Measurements from ENCODE around the gene EFHD1. TPM values are rescaled to one million over a fixed set of nuclear protein-coding genes. Genes with fewer than 3 reads are reported as not detected.

The EFHD1 gene
- total RNA-seq, 1 donor from 2014 or later = 16.6 TPM

DNA sequence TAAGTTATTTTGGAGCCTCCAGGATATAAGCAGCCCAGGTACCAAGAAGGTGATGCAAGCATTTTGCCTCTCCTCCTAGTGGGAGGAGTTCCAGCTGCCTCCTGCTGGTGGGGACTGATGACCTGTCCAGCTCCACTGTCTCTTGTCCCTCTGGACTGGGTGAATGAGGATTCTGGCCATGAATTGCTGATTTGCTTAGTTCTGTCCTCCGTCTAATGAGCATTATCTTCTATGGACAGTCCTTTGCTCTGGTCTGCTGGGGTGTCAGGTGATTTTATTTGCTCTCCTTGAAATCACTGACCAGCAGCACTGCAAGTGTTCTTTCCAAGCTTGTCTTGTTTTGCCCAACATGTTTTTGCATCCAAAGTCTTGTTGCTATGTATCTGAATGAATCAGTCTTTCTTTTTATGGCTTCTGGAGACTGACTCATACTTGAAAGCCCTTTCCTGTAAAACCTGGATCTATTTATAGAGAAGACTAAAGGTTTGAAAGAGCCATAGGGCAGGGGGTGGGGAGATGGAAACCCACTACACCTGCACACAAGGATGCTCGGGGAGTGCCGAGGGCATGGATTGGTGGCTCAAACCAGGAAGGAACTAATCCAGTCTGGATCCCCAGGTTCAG lies 40.5 kb upstream of the EFHD1 start:
- TF ChIP-seq, protein P1, sequence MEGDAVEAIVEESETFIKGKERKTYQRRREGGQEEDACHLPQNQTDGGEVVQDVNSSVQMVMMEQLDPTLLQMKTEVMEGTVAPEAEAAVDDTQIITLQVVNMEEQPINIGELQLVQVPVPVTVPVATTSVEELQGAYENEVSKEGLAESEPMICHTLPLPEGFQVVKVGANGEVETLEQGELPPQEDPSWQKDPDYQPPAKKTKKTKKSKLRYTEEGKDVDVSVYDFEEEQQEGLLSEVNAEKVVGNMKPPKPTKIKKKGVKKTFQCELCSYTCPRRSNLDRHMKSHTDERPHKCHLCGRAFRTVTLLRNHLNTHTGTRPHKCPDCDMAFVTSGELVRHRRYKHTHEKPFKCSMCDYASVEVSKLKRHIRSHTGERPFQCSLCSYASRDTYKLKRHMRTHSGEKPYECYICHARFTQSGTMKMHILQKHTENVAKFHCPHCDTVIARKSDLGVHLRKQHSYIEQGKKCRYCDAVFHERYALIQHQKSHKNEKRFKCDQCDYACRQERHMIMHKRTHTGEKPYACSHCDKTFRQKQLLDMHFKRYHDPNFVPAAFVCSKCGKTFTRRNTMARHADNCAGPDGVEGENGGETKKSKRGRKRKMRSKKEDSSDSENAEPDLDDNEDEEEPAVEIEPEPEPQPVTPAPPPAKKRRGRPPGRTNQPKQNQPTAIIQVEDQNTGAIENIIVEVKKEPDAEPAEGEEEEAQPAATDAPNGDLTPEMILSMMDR (conservative IDR thresholded peaks at IDR 0.05; ENCODE audit: low read depth, low read length) = peak; percentile 43
- peak; percentile 95 for DNase-seq (ENCODE audit: low read depth)
- H3K4me3 ChIP-seq (ENCODE audit: low read depth, low read length) = no peak overlapping the region

DNA sequence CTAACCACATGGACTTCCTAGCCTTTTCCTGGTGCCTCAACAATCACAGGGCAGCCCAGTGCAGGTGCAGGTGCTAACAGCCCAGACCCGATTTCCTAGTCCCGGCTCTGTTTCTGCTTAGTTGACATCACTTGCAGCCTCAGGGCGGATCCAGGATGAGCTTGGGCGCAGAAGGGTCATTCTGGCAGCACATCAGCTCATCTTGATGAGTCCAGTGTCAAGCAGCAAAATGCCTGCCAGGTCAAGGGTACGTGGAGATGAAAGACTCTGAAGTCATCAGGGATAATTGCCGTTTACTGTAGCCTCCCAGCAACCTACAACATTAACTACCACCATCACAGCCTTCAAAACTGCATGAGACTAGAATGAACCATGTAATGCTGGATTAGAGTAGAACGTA lies 39.4 kb upstream of the EFHD1 start:
- TF ChIP-seq, protein P1 (conservative IDR thresholded peaks at IDR 0.05; ENCODE audit: low read depth, low read length) = no peak
- H3K4me3 ChIP-seq (ENCODE audit: low read depth, low read length) = no peak overlapping the region

DNA sequence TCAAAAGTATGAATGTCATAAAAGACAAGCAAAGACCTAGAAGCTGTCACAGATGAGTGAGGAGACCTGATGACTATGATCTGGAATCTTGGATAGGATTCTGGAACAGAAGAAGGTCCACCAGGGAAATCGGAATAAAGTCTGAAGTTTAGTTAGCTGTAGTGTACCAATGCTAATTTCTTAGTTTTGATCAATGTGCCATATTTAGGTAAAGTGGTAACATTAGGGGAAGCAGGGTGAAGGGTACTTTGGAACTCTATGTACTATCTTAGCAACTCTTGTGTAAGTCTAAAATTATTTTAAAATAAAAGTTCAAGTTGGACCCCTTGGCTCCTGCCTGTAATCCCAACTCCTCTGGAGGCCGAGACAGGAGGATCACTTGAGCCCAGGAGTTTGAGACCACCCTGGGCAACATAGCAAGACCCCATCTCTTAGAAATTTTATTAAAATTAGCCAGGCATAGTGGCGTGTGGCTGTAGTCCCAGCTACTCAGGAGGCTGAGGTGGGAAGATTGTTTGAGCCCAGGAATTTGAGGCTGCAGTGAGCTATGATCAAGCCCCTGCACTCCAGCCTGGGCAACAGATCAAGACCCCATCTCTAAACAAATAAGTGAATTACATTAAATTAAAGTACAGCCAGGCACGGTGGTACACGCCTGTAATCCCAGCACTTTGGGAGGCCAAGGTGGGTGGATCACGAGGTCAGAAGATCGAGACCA lies 35.9 kb upstream of the EFHD1 start:
- H3K4me3 ChIP-seq (ENCODE audit: low read depth, low read length) = no peak overlapping the region
- no peak for DNase-seq (ENCODE audit: low read depth)
- TF ChIP-seq, protein P1 (conservative IDR thresholded peaks at IDR 0.05; ENCODE audit: low read depth, low read length) = no peak

More for the DNA sequence above, 39.4 kb upstream of the EFHD1 start:
- no peak for DNase-seq (ENCODE audit: low read depth)

DNA sequence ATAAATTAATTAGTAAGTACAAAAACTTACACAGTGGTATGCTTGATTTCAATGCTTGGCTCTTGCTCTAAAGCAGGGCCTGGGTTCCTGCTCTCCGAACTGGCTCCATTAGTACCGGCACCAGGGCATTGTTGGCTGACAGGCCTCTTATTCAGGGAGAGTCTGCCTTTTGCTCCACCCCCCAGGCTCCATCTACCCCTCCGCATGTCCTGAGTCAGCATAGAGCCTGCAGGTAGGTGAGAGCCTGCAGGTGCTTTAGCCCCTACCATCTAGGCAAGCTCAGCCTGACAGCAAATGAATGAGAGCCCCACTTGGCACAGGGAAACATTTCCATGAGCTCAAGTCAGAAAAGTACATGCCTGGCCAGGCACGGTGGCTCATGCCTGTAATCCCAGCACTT lies 35.1 kb upstream of the EFHD1 start:
- no peak overlapping the region for H3K4me3 ChIP-seq (ENCODE audit: low read depth, low read length)
- no peak for DNase-seq (ENCODE audit: low read depth)
- TF ChIP-seq, protein P1 (conservative IDR thresholded peaks at IDR 0.05; ENCODE audit: low read depth, low read length) = no peak

DNA sequence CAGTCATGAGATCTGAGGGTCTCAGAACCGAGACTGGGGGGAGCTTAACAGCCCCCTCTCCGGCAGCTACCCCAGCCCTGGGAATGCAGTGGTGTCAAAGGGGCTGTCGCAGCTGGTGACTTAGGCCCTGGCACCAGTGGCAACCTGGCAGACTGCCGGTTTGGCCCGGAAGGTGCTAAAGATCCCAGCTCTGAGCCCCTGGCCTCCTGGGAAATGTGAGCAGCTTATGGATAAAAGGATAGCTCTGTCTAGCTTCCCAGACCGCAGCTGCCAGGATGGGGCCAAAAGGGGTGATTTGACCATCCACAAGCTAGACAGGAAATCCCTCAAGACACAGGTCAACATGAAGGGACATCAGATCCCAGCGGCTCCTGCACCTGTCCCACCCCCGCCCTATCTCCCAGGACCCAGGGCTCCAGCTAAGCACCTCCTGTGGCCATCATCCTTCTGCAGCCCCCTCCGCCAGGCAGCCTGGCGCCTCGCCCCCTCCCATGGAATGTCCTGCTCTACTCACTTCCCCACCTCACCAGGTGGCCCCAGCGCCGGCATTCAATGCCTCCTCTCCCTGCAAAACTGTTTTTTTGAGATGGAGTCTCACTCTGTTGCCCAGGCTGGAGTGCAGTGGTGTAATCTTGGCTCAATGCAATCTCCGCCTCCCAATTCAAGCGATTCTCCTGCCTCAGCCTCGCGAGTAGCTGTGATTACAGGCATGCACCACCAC lies 33.2 kb upstream of the EFHD1 start:
- TF ChIP-seq, protein P1 (conservative IDR thresholded peaks at IDR 0.05; ENCODE audit: low read depth, low read length) = no peak
- H3K4me3 ChIP-seq (ENCODE audit: low read depth, low read length) = no peak overlapping the region
- DNase-seq (ENCODE audit: low read depth) = no peak

DNA sequence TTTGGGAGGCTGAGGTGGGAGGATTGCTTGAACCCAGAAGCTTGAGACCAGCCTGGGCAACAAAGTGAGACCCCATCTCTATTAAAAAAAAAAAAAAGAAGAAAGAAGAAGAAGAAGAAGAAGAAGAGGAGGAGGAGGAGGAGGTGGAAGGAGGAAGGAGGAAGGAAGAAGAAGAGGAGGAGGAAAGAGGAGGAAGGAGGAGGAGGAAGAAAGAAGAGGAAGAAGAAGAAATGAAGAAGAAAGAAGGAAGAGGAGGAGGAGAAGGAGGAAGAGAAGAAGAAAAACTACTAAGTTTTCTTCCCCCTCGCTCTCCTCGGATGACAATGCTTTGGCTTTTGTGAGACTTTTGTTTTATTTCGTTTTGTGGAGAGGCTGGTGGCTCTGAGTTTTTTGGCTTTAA lies 30.1 kb upstream of the EFHD1 start:
- no peak overlapping the region for H3K4me3 ChIP-seq (ENCODE audit: low read depth, low read length)
- no peak for DNase-seq (ENCODE audit: low read depth)
- TF ChIP-seq, protein P1 (conservative IDR thresholded peaks at IDR 0.05; ENCODE audit: low read depth, low read length) = no peak
